Ovary (tissue), 3 donors: Measurements from ENCODE around the gene ABHD12B.

Source experiments
- CTCF ChIP-seq, 3 donors: fragments of 450-650 bp in 2 of 3; fragments of 200-600 bp in 1 of 3; IDR thresholded peaks; one replicate each; pipeline versions ENCODE4 v1.5.1 to v1.8.0; 2016 to 2022; ENCODE audit warnings: antibody characterized with exemption in 3 of 3, mild to moderate bottlenecking in 1 of 3
- POLR2A ChIP-seq: fragments of 450-650 bp; IDR thresholded peaks from one replicate; pipeline ENCODE4 v1.6.1; 2017; ENCODE audit warnings: antibody characterized with exemption, mild to moderate bottlenecking, moderate library complexity
- donor health status: DM: no; HTN: no; CAD: no.

- TF ChIP-seq CTCF (IDR thresholded peaks at IDR 0.05) (no peak), POLR2A (no peak)
These were observed 32.8 kb upstream of the ABHD12B start for GRCh38 chr14:50839048-50839447.
